Lower lobe of right lung (tissue), 2 donors: Measurements from ENCODE around the gene FAAP100. TPM values are rescaled to one million over a fixed set of nuclear protein-coding genes. Genes with fewer than 3 reads are reported as not detected.

ENCODE experiments used
- ATAC-seq, 2 donors: fragments of 200-7000 bp; cut with Tn5 transposase; one replicate each; pipeline ENCODE4 v1.9.1; 2020 to 2022; ENCODE audit warnings: mild to moderate bottlenecking in 2 of 2, moderate library complexity in 2 of 2
- DNase-seq: peaks from one replicate; pipeline ENCODE4 v3.0.0-alpha.2; 2020
- H3K27ac ChIP-seq: fragments of 200-600 bp; one replicate; pipeline ENCODE4 v1.8.0; 2022
- H3K27me3 ChIP-seq: fragments of 200-600 bp; one replicate; pipeline ENCODE4 v1.8.0; 2022; ENCODE audit warnings: low read depth
- H3K36me3 ChIP-seq: fragments of 200-600 bp; one replicate; pipeline ENCODE4 v1.8.0; 2022; ENCODE audit warnings: mild to moderate bottlenecking
- H3K4me1 ChIP-seq: fragments of 200-600 bp; one replicate; pipeline ENCODE4 v1.8.0; 2022
- H3K4me3 ChIP-seq: fragments of 200-600 bp; one replicate; pipeline ENCODE4 v1.8.0; 2022; ENCODE audit warnings: mild to moderate bottlenecking
- H3K9me3 ChIP-seq: fragments of 200-600 bp; one replicate; pipeline ENCODE4 v1.8.0; 2022
- CTCF ChIP-seq: fragments of 200-600 bp; IDR thresholded peaks from one replicate; pipeline ENCODE4 v1.8.0; 2022; ENCODE audit warnings: antibody characterized with exemption, mild to moderate bottlenecking
- intact Hi-C: fragments of 100-400 bp; cut with DNase I; formaldehyde crosslinking; loops from one replicate; pipeline ENCODE4 v1.11.0; 2022
- total RNA-seq: library from RNA; stranded (reverse); fragmentation: NEBNext Ultra II Directional; extraction: Animal tissue kit (Norgen Biotek cat#: 25700); gene quantifications from one replicate; pipeline ENCODE4 v1.2.1, GENCODE V29; 2021
- donor health status: DM: no; HTN: yes; CAD: no; lungs with severe emphysema.

FAAP100 gene
- total RNA-seq, 1 donor from 2014 or later = 26.0 TPM

DNA sequence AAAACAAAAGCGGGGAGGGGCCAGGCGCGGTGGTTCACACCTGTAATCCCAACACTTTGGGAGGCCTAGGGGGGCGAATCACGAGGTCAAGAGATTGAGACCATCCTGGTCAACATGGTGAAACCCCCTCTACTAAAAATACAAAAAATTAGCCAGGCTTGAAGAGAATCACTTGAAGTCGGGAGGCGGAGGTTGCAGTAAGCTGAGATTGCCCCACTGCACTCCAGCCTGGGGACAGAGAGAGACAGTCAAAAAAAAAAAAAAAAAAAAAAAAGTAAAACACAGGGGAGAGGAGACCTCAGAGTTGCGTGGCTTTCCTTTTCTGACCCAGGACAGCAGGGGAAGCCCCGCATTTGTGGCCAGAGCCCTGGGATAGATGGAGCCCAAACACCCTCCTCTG, 59.4 kb downstream of the FAAP100 start:
- no peak overlapping the region for H3K4me3 ChIP-seq
- no peaks in the 10 kb centered on the region for H3K36me3 ChIP-seq
- no peak for TF ChIP-seq CTCF
- intact Hi-C loops = no loop called here
- H3K9me3 ChIP-seq = no peaks in the 10 kb centered on the region
- DNase-seq (no peak), ATAC-seq (no peak)
- no peak overlapping the region for H3K27ac ChIP-seq
- peaks cover 12% of the 10 kb centered on the region for H3K4me1 ChIP-seq
- no peaks in the 10 kb centered on the region for H3K27me3 ChIP-seq

GRCh38 chr17:81492202-81492601, 60.0 kb downstream of the FAAP100 start:
- TF ChIP-seq CTCF = no peak
- Histone ChIP-seq H3K27ac (no peak overlapping the region), H3K36me3 (no peaks in the 10 kb centered on the region), H3K27me3 (no peaks in the 10 kb centered on the region), H3K4me3 (no peak overlapping the region), H3K4me1 (peaks cover 16% of the 10 kb centered on the region), H3K9me3 (no peaks in the 10 kb centered on the region)
- no peak for DNase-seq
- intact Hi-C loops = no loop called here
- ATAC-seq = no peak

GRCh38 chr17:81491761-81492160, 60.4 kb downstream of the FAAP100 start:
- Histone ChIP-seq H3K4me3 (no peak overlapping the region), H3K36me3 (no peaks in the 10 kb centered on the region), H3K27ac (no peak overlapping the region), H3K27me3 (no peaks in the 10 kb centered on the region), H3K9me3 (no peaks in the 10 kb centered on the region), H3K4me1 (peaks cover 16% of the 10 kb centered on the region)
- ATAC-seq (no peak), DNase-seq (no peak)
- TF ChIP-seq CTCF = no peak
- intact Hi-C loops = no loop called here

GRCh38 chr17:81491181-81491581, 61.0 kb downstream of the FAAP100 start:
- H3K4me3 ChIP-seq = no peak overlapping the region
- ATAC-seq = peak in 1 of 2 donors; percentile 4
- H3K4me1 ChIP-seq = peaks cover 16% of the 10 kb centered on the region
- H3K27me3 ChIP-seq = no peaks in the 10 kb centered on the region
- intact Hi-C loops = no loop called here
- no peaks in the 10 kb centered on the region for H3K9me3 ChIP-seq
- H3K27ac ChIP-seq = no peak overlapping the region
- no peak for TF ChIP-seq CTCF
- no peaks in the 10 kb centered on the region for H3K36me3 ChIP-seq
- DNase-seq = no peak

- Histone ChIP-seq H3K36me3 (no peaks in the 10 kb centered on the region), H3K9me3 (no peaks in the 10 kb centered on the region), H3K27me3 (no peaks in the 10 kb centered on the region), H3K27ac (no peak overlapping the region), H3K4me1 (peaks cover 16% of the 10 kb centered on the region), H3K4me3 (no peak overlapping the region)
- no peak for ATAC-seq
- no peak for DNase-seq
- intact Hi-C loops = no loop called here
- no peak for TF ChIP-seq CTCF
Measured at GRCh38 chr17:81489998-81490992, 61.9 kb downstream of the FAAP100 start.

Other genes starting within 250 kb of the FAAP100 start
- 19.9 TPM for gene BAHCC1, start 156.9 kb downstream of the FAAP100 start, total RNA-seq
- gene ACTG1, start 39.6 kb downstream of the FAAP100 start, total RNA-seq = 1,821 TPM
- gene FSCN2, start 24.0 kb downstream of the FAAP100 start, total RNA-seq = 3.3 TPM
- gene NPLOC4, start 84.8 kb upstream of the FAAP100 start, total RNA-seq = 69.6 TPM
- gene TSPAN10, start 84.8 kb upstream of the FAAP100 start, total RNA-seq = 1.1 TPM
- 2.0 TPM for gene PDE6G, start 104.2 kb upstream of the FAAP100 start, total RNA-seq
- gene OXLD1, start 114.3 kb upstream of the FAAP100 start, total RNA-seq = 29.7 TPM
- 12.8 TPM for gene CCDC137, start 114.4 kb upstream of the FAAP100 start, total RNA-seq
- 19.0 TPM for gene ARL16, start 131.4 kb upstream of the FAAP100 start, total RNA-seq
- gene HGS, start 131.7 kb upstream of the FAAP100 start, total RNA-seq = 92.0 TPM
- gene MRPL12, start 151.0 kb upstream of the FAAP100 start, total RNA-seq = 35.0 TPM
- 7.3 TPM for gene SLC25A10, start 159.9 kb upstream of the FAAP100 start, total RNA-seq